Neural cell (in vitro differentiated cells): ENCODE data around the gene ICOSLG.
"Not testable (repeated sequence)": the region's sequence is repeated elsewhere in the genome, so short reads cannot be mapped to it uniquely, and the experiment has no call there.

Experiments
- EP300 ChIP-seq: fragments of 450-650 bp; conservative IDR thresholded peaks from 2 replicates; pipeline ENCODE4 v1.6.1; 2014; ENCODE audit warnings: antibody characterized with exemption, mild to moderate bottlenecking, moderate library complexity; ENCODE audit not compliant: poor library complexity, severe bottlenecking
- POLR2AphosphoS5 ChIP-seq: IDR thresholded peaks from 2 replicates; pipeline ENCODE4 v1.6.1; 2012
- TF ChIP-seq, protein P1 (sequence below): fragments of 450-650 bp; IDR thresholded peaks from 2 replicates; pipeline ENCODE4 v1.5.1; 2014; ENCODE audit warnings: antibody characterized with exemption, mild to moderate bottlenecking, moderate library complexity; ENCODE audit not compliant: poor library complexity, severe bottlenecking

DNA sequence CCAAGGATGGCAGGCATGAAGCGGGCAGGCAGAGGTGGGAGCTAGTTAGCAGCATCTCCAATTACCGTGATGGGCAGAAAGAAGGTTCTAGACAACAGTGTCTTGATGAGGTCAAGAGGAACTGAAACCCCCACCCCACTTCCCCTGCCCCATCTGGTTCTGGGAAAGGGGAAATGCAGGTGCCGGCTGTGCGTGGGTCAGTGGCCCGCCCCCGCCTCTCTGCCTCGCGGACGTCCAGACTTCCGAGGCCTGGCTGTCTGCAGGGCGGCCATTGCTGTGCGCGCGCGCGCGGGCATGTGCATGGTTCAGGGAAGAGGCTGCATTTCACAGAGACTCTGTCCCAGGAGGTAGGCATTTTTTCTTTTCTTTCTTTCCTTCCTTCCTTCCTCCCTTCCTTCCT is 65.6 kb downstream of the ICOSLG start:
- TF ChIP-seq POLR2AphosphoS5, EP300: not testable (repeated sequence)
- TF ChIP-seq, protein P1, sequence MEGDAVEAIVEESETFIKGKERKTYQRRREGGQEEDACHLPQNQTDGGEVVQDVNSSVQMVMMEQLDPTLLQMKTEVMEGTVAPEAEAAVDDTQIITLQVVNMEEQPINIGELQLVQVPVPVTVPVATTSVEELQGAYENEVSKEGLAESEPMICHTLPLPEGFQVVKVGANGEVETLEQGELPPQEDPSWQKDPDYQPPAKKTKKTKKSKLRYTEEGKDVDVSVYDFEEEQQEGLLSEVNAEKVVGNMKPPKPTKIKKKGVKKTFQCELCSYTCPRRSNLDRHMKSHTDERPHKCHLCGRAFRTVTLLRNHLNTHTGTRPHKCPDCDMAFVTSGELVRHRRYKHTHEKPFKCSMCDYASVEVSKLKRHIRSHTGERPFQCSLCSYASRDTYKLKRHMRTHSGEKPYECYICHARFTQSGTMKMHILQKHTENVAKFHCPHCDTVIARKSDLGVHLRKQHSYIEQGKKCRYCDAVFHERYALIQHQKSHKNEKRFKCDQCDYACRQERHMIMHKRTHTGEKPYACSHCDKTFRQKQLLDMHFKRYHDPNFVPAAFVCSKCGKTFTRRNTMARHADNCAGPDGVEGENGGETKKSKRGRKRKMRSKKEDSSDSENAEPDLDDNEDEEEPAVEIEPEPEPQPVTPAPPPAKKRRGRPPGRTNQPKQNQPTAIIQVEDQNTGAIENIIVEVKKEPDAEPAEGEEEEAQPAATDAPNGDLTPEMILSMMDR = not testable (repeated sequence)
